Small intestine (tissue), 7 donors: ENCODE results near the gene DIS3L2. TPM values are rescaled to one million over a fixed set of nuclear protein-coding genes. Genes with fewer than 3 reads are reported as not detected.
A peak's percentile ranks its signal among the peaks of the same experiment; 100 is the strongest.

ENCODE experiments used
- DNase-seq, 2 donors: peaks; one replicate each; pipeline versions ENCODE4 v3.0.0 to v3.0.0-alpha.2; 2013
- FAIRE-seq: peaks from 2 replicates; lab custom pipeline; 2012; peaks lifted over from hg19 to GRCh38; lab: Jason Lieb, UNC
- H3K27ac ChIP-seq, 3 donors: one replicate each; pipeline ENCODE4 v1.5.1; 2013; ENCODE audit warnings: low read length in 2 of 3, mild to moderate bottlenecking in 2 of 3, control low read depth in 1 of 3, inconsistent platforms in 1 of 3, low read depth in 1 of 3, moderate library complexity in 1 of 3
- H3K27me3 ChIP-seq, 3 donors: one replicate each; pipeline ENCODE4 v1.6.1; 2013; ENCODE audit warnings: low read length in 3 of 3, inconsistent platforms in 1 of 3; ENCODE audit not compliant: control insufficient read depth in 3 of 3, insufficient read depth in 3 of 3
- H3K36me3 ChIP-seq, 3 donors: one replicate each; pipeline ENCODE4 v1.6.1; 2013; ENCODE audit warnings: low read length in 3 of 3, inconsistent platforms in 1 of 3, low read depth in 1 of 3, mild to moderate bottlenecking in 1 of 3, moderate library complexity in 1 of 3; ENCODE audit not compliant: control insufficient read depth in 3 of 3, insufficient read depth in 2 of 3
- H3K4me1 ChIP-seq, 3 donors: one replicate each; pipeline ENCODE4 v1.6.1; 2013; ENCODE audit warnings: low read length in 2 of 3, inconsistent platforms in 1 of 3, low read depth in 1 of 3, mild to moderate bottlenecking in 1 of 3, moderate library complexity in 1 of 3; ENCODE audit not compliant: control insufficient read depth in 3 of 3, insufficient read depth in 2 of 3
- H3K4me3 ChIP-seq, 3 donors: one replicate each; pipeline ENCODE4 v1.5.1; 2013; ENCODE audit warnings: low read length in 3 of 3, control low read depth in 1 of 3, inconsistent platforms in 1 of 3, low read depth in 1 of 3, mild to moderate bottlenecking in 1 of 3, moderate library complexity in 1 of 3
- H3K9me3 ChIP-seq, 2 donors: one replicate each; pipeline ENCODE4 v1.6.1; 2013; ENCODE audit warnings: low read depth in 1 of 2, low read length in 1 of 2; ENCODE audit not compliant: control insufficient read depth in 2 of 2, insufficient read depth in 1 of 2
- WGBS, 3 donors: extraction: QIAGEN DNeasy Blood & Tissue Kit; methylation state at CpG; one replicate each; pipeline ENCODE4 v1.1.7; 2013; 5-methylcytosine and 5-hydroxymethylcytosine counted together
- polyA plus RNA-seq, 4 donors: library from polyadenylated mRNA; stranded (reverse) in 3 of 4; unstranded in 1 of 4; fragments of 200-250 nt in 3 of 4; fragments of 120-200 nt in 1 of 4; gene quantifications; one replicate each; pipeline versions ENCODE4 v1.2.1 to v1.2.3, GENCODE V29; 2013
- donor health status: healthy with polysubstance abuse.
- donor health status: control.
- donor health status: control.
- donor health status: Bipolar disorder and iron deficiency.
- donor health status: healthy.

DIS3L2 gene
- polyA plus RNA-seq, 4 donors = 8.3 to 22.1 (median 11.8) TPM

- Histone ChIP-seq H3K27me3 (no peaks in the 10 kb centered on the region), H3K36me3 (peaks cover 3 to 17% (median 3%) of the 10 kb centered on the region in 3 donors), H3K9me3 (no peaks in the 10 kb centered on the region), H3K4me3 (no peak overlapping the region), H3K4me1 (no peaks in the 10 kb centered on the region), H3K27ac (no peak overlapping the region)
- FAIRE-seq = no peak
- no peak for DNase-seq
- WGBS, 3 donors = 93 to 95% (median 93%) methylated on average over 7 of the region's 7 CpGs
These were observed 308.4 kb downstream of the DIS3L2 start for GRCh38 chr2:232269867-232270266.

GRCh38 chr2:232273903-232274643 lies 312.6 kb downstream of the DIS3L2 start:
- FAIRE-seq = no peak
- peaks cover 0 to 24% (median 0%) of the 10 kb centered on the region in 3 donors for H3K36me3 ChIP-seq
- no peak overlapping the region for H3K4me3 ChIP-seq
- H3K27me3 ChIP-seq = no peaks in the 10 kb centered on the region
- WGBS, 3 donors = 84 to 95% (median 90%) methylated on average over 9 of the region's 9 CpGs
- H3K9me3 ChIP-seq = no peaks in the 10 kb centered on the region
- H3K27ac ChIP-seq = no peak overlapping the region
- no peak for DNase-seq
- no peaks in the 10 kb centered on the region for H3K4me1 ChIP-seq

- H3K4me3 ChIP-seq = no peak overlapping the region
- H3K27ac ChIP-seq = peak overlapping the region in 1 of 3 donors; percentile 43
- H3K36me3 ChIP-seq = peaks cover 0 to 24% (median 0%) of the 10 kb centered on the region in 3 donors
- FAIRE-seq = no peak
- no peaks in the 10 kb centered on the region for H3K27me3 ChIP-seq
- H3K4me1 ChIP-seq = no peaks in the 10 kb centered on the region
- peaks cover 0 to 4% of the 10 kb centered on the region in 2 donors for H3K9me3 ChIP-seq
- WGBS, 3 donors = 81 to 85% (median 83%) methylated on average over 5 of the region's 5 CpGs
- DNase-seq = no peak
These were observed 314.2 kb downstream of the DIS3L2 start for GRCh38 chr2:232275670-232276069.

GRCh38 chr2:232276084-232276732 lies 314.7 kb downstream of the DIS3L2 start:
- FAIRE-seq = no peak
- H3K27ac ChIP-seq = peak overlapping the region in 1 of 3 donors; percentile 43

GRCh38 chr2:232276733-232277313 lies 315.3 kb downstream of the DIS3L2 start:
- FAIRE-seq = no peak
- WGBS, 3 donors = 82 to 88% (median 83%) methylated on average over 8 of the region's 8 CpGs

More at GRCh38 chr2:232276084-232276732, 314.7 kb downstream of the DIS3L2 start:
- peaks cover 0 to 4% of the 10 kb centered on the region in 2 donors for H3K9me3 ChIP-seq
- no peak for DNase-seq
- no peaks in the 10 kb centered on the region for H3K4me1 ChIP-seq
- 83 to 91% (median 83%) methylated on average over 8 of the region's 8 CpGs for WGBS, 3 donors
- peaks cover 0 to 24% (median 0%) of the 10 kb centered on the region in 3 donors for H3K36me3 ChIP-seq
- no peak overlapping the region for H3K4me3 ChIP-seq
- H3K27me3 ChIP-seq = no peaks in the 10 kb centered on the region

GRCh38 chr2:232278534-232278933 lies 317.0 kb downstream of the DIS3L2 start:
- no peak for DNase-seq
- no peaks in the 10 kb centered on the region for H3K27me3 ChIP-seq
- 91 to 97% (median 95%) methylated on average over 3 of the region's 3 CpGs for WGBS, 3 donors
- H3K27ac ChIP-seq = no peak overlapping the region
- no peaks in the 10 kb centered on the region for H3K4me1 ChIP-seq
- no peak for FAIRE-seq
- H3K4me3 ChIP-seq = no peak overlapping the region
- peaks cover 0 to 4% of the 10 kb centered on the region in 2 donors for H3K9me3 ChIP-seq
- H3K36me3 ChIP-seq = peaks cover 0 to 36% (median 0%) of the 10 kb centered on the region in 3 donors

More at GRCh38 chr2:232276733-232277313, 315.3 kb downstream of the DIS3L2 start:
- Histone ChIP-seq H3K27me3 (no peaks in the 10 kb centered on the region), H3K4me3 (no peak overlapping the region), H3K9me3 (peaks cover 0 to 4% of the 10 kb centered on the region in 2 donors), H3K27ac (peak overlapping the region in 1 of 3 donors; percentile 16), H3K36me3 (peaks cover 0 to 27% (median 0%) of the 10 kb centered on the region in 3 donors), H3K4me1 (no peaks in the 10 kb centered on the region)
- DNase-seq = no peak

GRCh38 chr2:232280341-232280740 lies 318.8 kb downstream of the DIS3L2 start:
- DNase-seq = no peak
- 97 to 100% (median 100%) methylated on average over 1 of the region's 1 CpG for WGBS, 3 donors
- no peak overlapping the region for H3K4me3 ChIP-seq
- H3K4me1 ChIP-seq = no peaks in the 10 kb centered on the region
- peaks cover 0 to 29% (median 0%) of the 10 kb centered on the region in 3 donors for H3K36me3 ChIP-seq
- H3K27ac ChIP-seq = no peak overlapping the region
- H3K9me3 ChIP-seq = peaks cover 0 to 4% of the 10 kb centered on the region in 2 donors
- no peaks in the 10 kb centered on the region for H3K27me3 ChIP-seq
- no peak for FAIRE-seq

GRCh38 chr2:232281858-232282507 lies 320.5 kb downstream of the DIS3L2 start:
- H3K36me3 ChIP-seq = peaks cover 0 to 22% (median 0%) of the 10 kb centered on the region in 3 donors
- DNase-seq (no peak), FAIRE-seq (no peak)
- H3K9me3 ChIP-seq = peaks cover 0 to 4% of the 10 kb centered on the region in 2 donors
- 89 to 95% (median 93%) methylated on average over 5 to 6 of the region's 6 CpGs for WGBS, 3 donors
- no peaks in the 10 kb centered on the region for H3K27me3 ChIP-seq
- peaks cover 0 to 8% (median 0%) of the 10 kb centered on the region in 3 donors for H3K4me1 ChIP-seq
- no peak overlapping the region for H3K4me3 ChIP-seq
- no peak overlapping the region for H3K27ac ChIP-seq
